Measurements from ENCODE around the gene PLEKHM1.
A peak's percentile ranks its signal among the peaks of the same experiment; 100 is the strongest.

PLEKHM1 gene

DNA sequence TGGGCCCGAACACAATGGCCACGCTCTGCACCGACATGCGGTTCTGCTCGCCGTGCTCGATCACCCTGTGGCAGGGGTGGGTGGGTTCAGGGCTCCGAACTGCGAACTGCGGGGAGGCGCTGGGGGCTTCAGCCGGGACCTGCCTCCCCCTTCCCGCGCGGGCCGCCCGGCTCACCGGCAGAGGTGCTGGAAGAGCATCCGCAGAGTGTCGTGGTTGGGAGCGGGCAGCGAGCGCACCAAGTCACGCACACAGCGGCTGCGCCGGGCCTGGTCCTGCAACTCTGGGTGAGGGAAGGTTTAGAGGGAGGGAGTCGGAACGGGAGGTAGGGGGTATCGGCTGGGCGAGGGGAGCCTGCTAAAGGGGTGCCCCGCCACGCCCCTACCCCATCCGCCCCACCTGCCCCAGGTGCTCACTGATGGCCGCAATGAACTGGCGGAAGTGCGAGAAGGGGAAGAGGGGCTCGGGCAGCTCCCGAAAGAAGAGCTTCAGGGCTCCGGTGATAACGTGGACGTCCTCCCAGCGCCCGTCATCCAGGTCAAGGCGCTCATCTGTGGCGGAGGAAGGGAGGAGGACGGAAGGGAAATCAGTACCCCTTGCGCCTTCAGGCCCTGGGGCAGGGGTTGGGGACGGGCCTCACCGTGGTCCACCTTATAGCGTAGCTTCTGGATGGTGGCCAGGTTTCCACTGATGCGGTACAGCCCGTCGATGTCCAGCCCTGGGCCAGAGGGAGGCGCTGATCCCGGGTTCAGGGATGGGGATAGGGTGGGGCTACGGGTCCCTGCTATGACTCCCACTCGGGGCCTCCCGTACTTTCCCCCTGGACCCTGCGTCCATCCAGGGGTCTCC, 94.7 kb downstream of the PLEKHM1 start:
- no peak for DNase-seq

- no peak for DNase-seq
Measured at GRCh38 chr17:45394913-45395568, 95.5 kb downstream of the PLEKHM1 start.

GRCh38 chr17:45394564-45394912, 96.0 kb downstream of the PLEKHM1 start:
- no peak for DNase-seq

GRCh38 chr17:45394091-45394490, 96.4 kb downstream of the PLEKHM1 start:
- no peak for DNase-seq

DNA sequence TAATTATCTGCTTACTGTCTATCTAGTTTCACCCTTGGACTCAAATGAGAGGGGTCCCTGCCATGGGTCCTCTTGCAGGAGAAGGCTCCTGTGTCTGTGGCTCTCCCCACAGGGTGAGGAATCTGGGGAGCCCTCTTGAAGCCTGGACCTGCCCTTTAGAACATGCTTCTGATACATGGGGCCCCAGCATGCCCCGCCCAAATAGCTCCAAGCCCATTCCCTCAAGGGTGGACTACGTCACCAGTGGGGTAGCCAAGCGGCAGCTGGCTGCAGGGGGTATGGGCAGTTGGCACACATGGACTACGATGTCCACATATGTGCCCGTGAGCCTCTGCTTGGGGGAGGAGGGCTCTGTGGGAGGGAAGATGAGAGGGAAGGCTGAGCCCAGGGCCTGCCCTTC, 97.1 kb downstream of the PLEKHM1 start:
- no peak for DNase-seq

DNA sequence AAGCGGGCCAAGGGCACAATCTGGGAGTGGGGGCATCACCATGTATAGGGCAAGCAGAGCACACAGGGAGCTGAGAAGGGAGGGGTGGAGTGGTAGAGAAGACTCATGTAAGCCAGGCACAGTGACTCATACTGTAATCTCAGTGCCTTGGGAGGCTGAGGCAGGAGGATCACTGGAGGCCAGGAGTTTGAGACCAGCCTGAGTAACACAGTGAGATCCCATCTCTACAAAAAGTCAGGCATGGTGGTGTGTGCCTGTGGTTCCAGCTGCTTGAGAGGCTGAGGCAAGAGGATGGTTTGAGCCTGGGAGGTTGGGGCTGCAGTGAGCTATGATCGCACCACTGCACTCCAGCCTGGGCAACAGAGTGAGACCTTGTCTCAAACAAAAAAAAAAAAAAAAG, 98.6 kb downstream of the PLEKHM1 start:
- DNase-seq, result no peak

- no peak for DNase-seq
Measured at GRCh38 chr17:45391291-45391690, 99.2 kb downstream of the PLEKHM1 start.

- no peak for DNase-seq
Measured at GRCh38 chr17:45389354-45389753, 101.2 kb downstream of the PLEKHM1 start.

DNA sequence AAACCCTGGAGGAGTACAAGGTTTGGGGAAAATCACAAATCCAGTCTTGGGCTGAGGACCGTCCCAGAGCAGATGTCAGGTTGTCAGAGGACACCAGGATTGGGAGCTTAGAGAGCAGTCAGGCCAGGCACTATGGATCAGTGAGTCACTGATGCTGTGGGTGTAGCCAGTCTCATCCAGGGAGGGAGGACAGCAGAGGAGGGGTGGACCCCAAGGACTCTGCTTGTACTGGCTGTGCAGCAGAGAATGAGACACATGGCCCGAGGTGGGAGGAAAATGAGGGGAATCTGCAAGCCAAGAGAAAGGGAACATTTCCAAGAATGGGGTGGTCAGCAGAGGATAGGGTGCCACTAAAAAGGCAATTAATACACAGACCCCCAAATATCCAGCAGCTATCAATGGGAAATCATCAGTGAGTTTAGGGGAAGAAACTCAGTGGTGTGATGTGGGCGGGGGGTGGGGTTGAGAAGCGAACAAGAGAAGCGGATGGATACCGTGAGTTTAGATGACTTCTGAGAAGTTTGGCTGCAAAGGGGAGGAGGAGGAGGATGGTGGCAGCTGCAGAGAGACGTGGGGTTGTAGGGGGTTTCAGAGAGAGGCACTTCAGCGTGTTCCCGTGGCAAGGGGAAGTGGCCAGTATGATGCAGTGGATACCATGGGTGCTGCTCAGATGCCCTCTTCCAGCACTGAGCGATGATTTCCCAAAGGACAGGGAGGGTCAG, 101.8 kb downstream of the PLEKHM1 start:
- DNase-seq, result peak; percentile 39

GRCh38 chr17:45387739-45388138, 102.8 kb downstream of the PLEKHM1 start:
- no peak for DNase-seq

DNA sequence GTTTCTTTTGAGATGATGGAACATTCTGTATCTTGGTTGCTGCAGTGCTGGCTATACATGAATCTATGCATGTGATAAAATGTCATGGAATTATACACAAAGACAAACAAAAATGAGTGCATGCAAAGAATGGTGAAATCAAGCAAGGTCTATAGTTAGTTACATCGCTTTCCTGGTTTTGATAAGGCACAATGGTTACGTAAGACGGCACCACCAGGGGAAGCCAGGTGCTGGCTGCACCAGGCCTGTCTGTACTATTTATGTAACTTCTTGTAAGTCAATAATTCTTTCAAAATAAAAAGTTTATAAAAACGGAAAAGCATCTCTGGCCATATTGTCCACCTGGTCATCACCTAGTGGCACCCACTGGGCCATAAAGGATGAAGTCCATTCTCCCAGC, 104.3 kb downstream of the PLEKHM1 start:
- DNase-seq, result no peak

All from T1000 (cell line).